ENCODE results near the gene NXPH1. TPM values are rescaled to one million over a fixed set of nuclear protein-coding genes. Genes with fewer than 3 reads are reported as not detected.

NXPH1 gene
- total RNA-seq, 1 experiment from 2014 or later: 1.2 TPM

DNA sequence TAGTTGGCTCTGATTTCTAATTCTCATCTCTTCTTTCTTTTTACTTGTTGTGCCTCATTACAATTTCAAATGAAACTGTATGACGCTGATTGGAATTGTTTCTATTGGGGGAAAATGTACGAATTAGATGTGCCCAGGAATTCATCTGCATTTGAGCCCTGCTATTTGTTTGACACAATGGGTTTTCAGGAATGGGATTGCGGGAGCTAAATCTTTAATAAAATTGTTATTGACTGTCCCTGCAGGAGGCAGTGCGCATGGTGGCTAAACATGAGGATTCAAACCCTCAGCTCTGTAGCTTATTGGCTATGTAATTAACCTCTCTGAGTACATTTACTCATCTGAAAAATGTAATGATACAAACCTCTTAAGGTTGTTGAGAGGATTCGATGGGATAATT is 181.6 kb downstream of the NXPH1 start:
- Histone ChIP-seq H3K9me3 (no peaks in the 10 kb centered on the region), H3K4me1 (peaks cover 20% of the 10 kb centered on the region), H3K27me3 (replicated peaks; ENCODE audit: control insufficient read depth, insufficient read depth, low read length) (no peaks in the 10 kb centered on the region), H3K4me3 (ENCODE audit: low read depth, low read length) (no peak overlapping the region), H3K36me3 (ENCODE audit: control insufficient read depth, insufficient read depth, low read length) (no peaks in the 10 kb centered on the region)
- ChIA-PET POLR2A (no interaction called here), CTCF (no interaction called here)
- H3K9me3 Mint-ChIP-seq (ENCODE audit: unreplicated experiment): no peaks in the 10 kb centered on the region
- no peak overlapping the region for H3K4me3 Mint-ChIP-seq (ENCODE audit: unreplicated experiment)
- DNase-seq: no peak
- no TSS peak for BruUV-seq (replicated peaks)
- intact Hi-C loops (cut with micrococcal nuclease; ENCODE audit: unreplicated experiment): no loop called here
- no peaks in the 10 kb centered on the region for H3K36me3 Mint-ChIP-seq (ENCODE audit: insufficient read depth, unreplicated experiment)
- no peaks in the 10 kb centered on the region for H3K4me1 Mint-ChIP-seq (ENCODE audit: low read depth, unreplicated experiment)
- no peaks in the 10 kb centered on the region for H3K27me3 Mint-ChIP-seq (ENCODE audit: insufficient read depth, unreplicated experiment)
- H3K27ac Mint-ChIP-seq (ENCODE audit: unreplicated experiment): no peak overlapping the region
- TF ChIP-seq, protein P1, sequence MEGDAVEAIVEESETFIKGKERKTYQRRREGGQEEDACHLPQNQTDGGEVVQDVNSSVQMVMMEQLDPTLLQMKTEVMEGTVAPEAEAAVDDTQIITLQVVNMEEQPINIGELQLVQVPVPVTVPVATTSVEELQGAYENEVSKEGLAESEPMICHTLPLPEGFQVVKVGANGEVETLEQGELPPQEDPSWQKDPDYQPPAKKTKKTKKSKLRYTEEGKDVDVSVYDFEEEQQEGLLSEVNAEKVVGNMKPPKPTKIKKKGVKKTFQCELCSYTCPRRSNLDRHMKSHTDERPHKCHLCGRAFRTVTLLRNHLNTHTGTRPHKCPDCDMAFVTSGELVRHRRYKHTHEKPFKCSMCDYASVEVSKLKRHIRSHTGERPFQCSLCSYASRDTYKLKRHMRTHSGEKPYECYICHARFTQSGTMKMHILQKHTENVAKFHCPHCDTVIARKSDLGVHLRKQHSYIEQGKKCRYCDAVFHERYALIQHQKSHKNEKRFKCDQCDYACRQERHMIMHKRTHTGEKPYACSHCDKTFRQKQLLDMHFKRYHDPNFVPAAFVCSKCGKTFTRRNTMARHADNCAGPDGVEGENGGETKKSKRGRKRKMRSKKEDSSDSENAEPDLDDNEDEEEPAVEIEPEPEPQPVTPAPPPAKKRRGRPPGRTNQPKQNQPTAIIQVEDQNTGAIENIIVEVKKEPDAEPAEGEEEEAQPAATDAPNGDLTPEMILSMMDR (IDR thresholded peaks at IDR 0.05; ENCODE audit: insufficient read depth in 1 of 2, low read depth in 1 of 2, low read length in 1 of 2, severe bottlenecking in 1 of 2, unreplicated experiment in 1 of 2): no peak

DNA sequence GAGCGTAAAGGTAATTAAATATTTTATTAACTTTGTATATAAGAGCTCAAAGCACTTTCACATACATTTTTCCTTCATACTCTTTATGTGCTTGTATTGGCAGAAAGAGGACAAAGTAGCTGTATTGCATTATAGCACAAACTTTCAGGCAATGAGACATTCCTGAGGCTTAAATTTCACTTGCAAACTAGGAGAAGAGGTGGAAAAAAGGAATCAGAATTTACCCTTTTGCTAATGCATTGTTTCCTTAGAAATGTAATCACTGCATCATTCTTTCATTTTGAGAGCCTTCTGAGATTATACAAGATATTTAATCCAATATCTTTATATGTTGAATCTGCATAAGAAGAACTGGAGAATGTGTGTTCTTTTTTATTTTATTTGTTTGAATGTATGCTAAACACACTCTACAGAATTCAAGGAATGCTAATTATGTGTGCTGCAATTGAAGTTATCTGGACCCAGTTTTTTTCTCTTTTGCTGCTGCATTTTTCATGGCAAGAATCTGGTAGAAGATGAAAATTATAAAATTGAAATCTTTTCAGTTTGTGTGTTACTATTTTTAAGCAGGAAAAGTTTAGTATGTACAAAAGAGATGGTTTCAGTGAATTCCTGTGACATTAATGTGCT is 185.1 kb downstream of the NXPH1 start:
- Histone ChIP-seq H3K36me3 (ENCODE audit: control insufficient read depth, insufficient read depth, low read length) (no peaks in the 10 kb centered on the region), H3K27me3 (replicated peaks; ENCODE audit: control insufficient read depth, insufficient read depth, low read length) (no peaks in the 10 kb centered on the region), H3K9me3 (no peaks in the 10 kb centered on the region), H3K4me1 (peaks cover 20% of the 10 kb centered on the region), H3K4me3 (ENCODE audit: low read depth, low read length) (no peak overlapping the region)
- H3K27ac Mint-ChIP-seq (ENCODE audit: unreplicated experiment): peak overlapping the region; percentile 49
- TF ChIP-seq, protein P1 (IDR thresholded peaks at IDR 0.05; ENCODE audit: insufficient read depth in 1 of 2, low read depth in 1 of 2, low read length in 1 of 2, severe bottlenecking in 1 of 2, unreplicated experiment in 1 of 2): no peak
- DNase-seq: no peak
- H3K9me3 Mint-ChIP-seq (ENCODE audit: unreplicated experiment): no peaks in the 10 kb centered on the region
- BruUV-seq (replicated peaks): no TSS peak
- no peak overlapping the region for H3K4me3 Mint-ChIP-seq (ENCODE audit: unreplicated experiment)
- H3K36me3 Mint-ChIP-seq (ENCODE audit: insufficient read depth, unreplicated experiment): no peaks in the 10 kb centered on the region
- no peaks in the 10 kb centered on the region for H3K4me1 Mint-ChIP-seq (ENCODE audit: low read depth, unreplicated experiment)
- H3K27me3 Mint-ChIP-seq (ENCODE audit: insufficient read depth, unreplicated experiment): no peaks in the 10 kb centered on the region
- POLR2A ChIA-PET: no interaction called here
- CTCF ChIA-PET: no interaction called here
- intact Hi-C loops (cut with micrococcal nuclease; ENCODE audit: unreplicated experiment): loop anchor here (1.0 to 2.0 kb wide), 2 partner anchors 24 to 106 kb away; no protein-coding TSS in a partner anchor

DNA sequence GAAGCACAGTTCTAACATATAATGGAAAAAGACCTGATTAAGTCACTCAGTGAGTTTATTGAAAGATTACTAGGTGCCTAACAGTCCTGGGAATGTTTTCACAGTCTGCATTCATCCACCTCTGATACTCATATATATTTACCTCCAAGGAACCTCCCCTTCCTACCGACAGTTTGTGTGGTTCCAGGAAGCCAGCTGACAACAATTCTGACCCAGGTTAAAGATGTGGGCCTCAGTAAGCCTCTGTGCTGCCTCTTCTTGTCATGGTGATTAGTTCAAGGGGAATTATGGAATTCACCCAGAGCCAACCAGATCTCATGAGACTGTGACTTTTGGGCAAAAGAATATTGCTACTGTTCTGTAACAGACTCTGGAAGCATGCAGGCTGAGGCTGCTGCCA is 186.8 kb downstream of the NXPH1 start:
- Histone ChIP-seq H3K9me3 (no peaks in the 10 kb centered on the region), H3K36me3 (ENCODE audit: control insufficient read depth, insufficient read depth, low read length) (no peaks in the 10 kb centered on the region), H3K27me3 (replicated peaks; ENCODE audit: control insufficient read depth, insufficient read depth, low read length) (no peaks in the 10 kb centered on the region), H3K4me3 (ENCODE audit: low read depth, low read length) (no peak overlapping the region), H3K4me1 (peaks cover 24% of the 10 kb centered on the region)
- no peak for DNase-seq
- no TSS peak for BruUV-seq (replicated peaks)
- POLR2A ChIA-PET: no interaction called here
- H3K36me3 Mint-ChIP-seq (ENCODE audit: insufficient read depth, unreplicated experiment): no peaks in the 10 kb centered on the region
- CTCF ChIA-PET: no interaction called here
- peaks cover 11% of the 10 kb centered on the region for H3K9me3 Mint-ChIP-seq (ENCODE audit: unreplicated experiment)
- TF ChIP-seq, protein P1 (IDR thresholded peaks at IDR 0.05; ENCODE audit: insufficient read depth in 1 of 2, low read depth in 1 of 2, low read length in 1 of 2, severe bottlenecking in 1 of 2, unreplicated experiment in 1 of 2): no peak
- H3K27ac Mint-ChIP-seq (ENCODE audit: unreplicated experiment): no peak overlapping the region
- intact Hi-C loops (cut with micrococcal nuclease; ENCODE audit: unreplicated experiment): no loop called here
- no peak overlapping the region for H3K4me3 Mint-ChIP-seq (ENCODE audit: unreplicated experiment)
- H3K27me3 Mint-ChIP-seq (ENCODE audit: insufficient read depth, unreplicated experiment): no peaks in the 10 kb centered on the region
- H3K4me1 Mint-ChIP-seq (ENCODE audit: low read depth, unreplicated experiment): peaks cover 11% of the 10 kb centered on the region

Data from Caco-2 (cell line).